SHP77 (cell line): Measurements from ENCODE around the gene C6orf163.
"Not testable (repeated sequence)": the region's sequence is repeated elsewhere in the genome, so short reads cannot be mapped to it uniquely, and the experiment has no call there.

Experiments
- DNase-seq, 2 experiments: peaks; one replicate each; lab custom pipeline; 2025; lab: John Stamatoyannopoulos, UW

The C6orf163 gene

GRCh38 chr6:87344731-87345130 lies at the start of gene C6orf163:
Gene C6orf163, plus strand, starts transcription at chr6:87344813. Its CDS starts 287 bp downstream, at chr6:87345100.
- no peak for DNase-seq

- DNase-seq = no peak
Observed at GRCh38 chr6:87297119-87297518, 47.5 kb upstream of the C6orf163 start.

GRCh38 chr6:87301277-87301676 lies 43.3 kb upstream of the C6orf163 start:
- peak; percentile 20 to 41 for DNase-seq

- DNase-seq = no peak
Observed at GRCh38 chr6:87308970-87309369, 35.6 kb upstream of the C6orf163 start.

DNA sequence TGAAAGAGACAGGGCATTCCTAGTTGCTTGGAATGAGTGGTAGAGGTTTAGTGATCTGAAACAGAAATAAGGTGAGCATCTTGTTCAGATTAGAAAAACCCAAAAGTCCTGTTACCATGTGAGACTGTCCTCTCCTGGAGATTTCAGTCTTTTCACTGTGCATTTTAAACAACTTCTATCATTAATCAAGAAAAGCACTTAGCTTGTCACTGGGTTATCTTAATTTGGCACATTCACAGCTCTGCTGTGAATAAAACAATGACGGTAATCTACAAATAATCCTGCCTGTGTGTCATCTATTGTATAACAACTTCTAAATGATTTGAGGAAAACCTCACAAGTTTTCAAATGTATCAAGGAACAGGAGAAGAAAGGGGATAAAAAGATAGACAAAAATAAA lies 31.8 kb upstream of the C6orf163 start:
- DNase-seq = no peak

DNA sequence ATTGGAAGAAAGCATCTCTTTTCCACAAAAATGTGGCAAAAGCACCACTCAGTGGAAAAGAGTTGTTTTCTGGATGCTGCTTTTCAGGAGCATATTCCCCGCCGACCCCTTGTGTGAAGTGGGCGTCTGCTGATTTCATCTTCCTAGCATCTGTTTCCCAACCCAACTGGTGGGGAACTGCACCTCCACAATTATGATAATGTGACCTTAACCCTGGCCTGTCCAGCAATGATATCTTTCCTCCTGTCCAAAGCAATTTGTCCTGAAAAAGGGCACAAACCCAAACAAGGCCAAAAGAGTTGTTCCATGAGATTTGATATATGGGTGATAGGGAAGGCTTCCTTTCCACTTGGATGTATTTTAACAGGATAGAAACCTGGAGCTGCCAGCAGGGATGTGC lies 29.5 kb upstream of the C6orf163 start:
- no peak for DNase-seq

DNA sequence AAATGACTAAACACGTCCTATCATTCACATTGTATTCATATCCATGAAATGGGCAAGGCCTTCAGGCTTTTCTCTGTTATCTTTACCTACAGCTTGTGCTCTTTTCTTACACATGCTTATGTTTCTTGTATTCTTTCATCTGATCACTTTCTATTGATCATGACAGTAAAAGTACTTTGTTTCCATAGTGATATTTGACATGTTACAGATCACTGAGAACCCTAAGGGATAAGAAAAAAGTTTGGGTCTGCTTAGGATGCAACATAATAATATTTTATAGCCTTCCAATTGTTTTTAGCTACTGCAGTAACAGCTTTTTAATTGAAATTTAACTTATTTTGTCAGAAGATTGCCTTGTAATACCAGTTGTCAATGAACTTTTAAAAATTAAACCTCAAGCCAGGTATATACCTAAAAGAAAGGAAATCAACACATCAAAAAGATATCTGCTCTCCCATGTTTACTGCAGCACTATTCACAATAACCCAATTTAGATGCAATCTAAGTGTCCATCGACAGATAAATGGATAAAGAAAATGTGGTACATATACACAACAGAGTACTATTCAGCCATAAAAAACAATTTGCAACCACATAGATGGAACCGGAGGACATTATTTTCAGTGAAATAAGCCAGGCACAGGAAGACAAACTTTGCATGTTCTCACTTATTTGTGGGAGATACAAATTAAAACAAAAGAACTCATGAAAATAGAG lies 25.2 kb upstream of the C6orf163 start:
- no peak for DNase-seq

DNA sequence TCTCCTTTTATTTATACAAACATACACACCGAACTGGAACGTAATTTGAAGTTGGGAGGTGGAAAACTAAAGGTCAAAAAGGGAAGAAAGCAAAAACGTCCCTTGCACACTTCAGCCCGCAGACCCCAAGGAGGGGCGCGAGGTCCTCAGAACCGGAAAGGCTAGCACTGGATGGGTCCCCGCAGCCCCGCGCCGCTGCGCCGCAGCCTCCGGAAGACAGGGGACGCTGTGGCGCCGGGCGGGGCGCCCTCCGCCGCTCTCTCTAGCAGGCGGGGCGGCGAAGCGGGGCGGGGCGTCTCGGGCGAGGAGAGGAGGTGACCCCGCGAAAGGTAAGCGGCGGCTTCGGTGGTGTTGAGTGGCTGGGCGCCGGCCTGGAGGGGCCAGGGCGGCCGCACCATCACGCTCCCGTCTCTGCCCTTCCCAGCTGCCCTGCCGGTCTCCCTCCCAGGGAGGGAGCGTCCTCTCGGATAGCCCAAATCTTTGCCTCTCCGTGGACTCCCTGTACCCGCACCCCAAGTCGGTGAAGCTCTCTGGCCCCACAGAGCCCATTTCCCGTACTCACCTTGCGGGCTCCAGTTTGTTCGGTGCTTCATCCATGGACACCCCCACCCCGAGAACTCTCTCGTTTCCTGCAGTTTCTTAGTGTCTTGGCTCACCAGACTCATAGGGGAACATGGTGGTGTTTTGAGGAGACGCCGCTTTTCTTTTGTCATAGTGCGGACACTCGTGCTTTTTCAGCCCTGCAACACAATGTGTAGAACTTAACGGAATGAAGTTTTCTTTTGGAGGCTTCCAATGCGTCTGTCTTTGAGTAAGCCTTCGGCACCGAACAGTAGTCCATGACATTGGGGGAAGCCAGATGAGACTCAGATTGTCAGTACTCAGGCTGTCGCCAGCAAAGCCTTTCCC lies 22.1 kb upstream of the C6orf163 start, which contains the start of gene SMIM8:
Gene SMIM8, plus strand, starts transcription at position 285 of the 909 bp plus-strand sequence. CDS start 14,444 bp downstream, outside the sequence.
- peak; percentile 71 to 79 for DNase-seq

- DNase-seq = not testable (repeated sequence)
Observed at GRCh38 chr6:87323880-87324279, 20.7 kb upstream of the C6orf163 start.

- no peak for DNase-seq
Observed at GRCh38 chr6:87330961-87331360, 13.7 kb upstream of the C6orf163 start.

DNA sequence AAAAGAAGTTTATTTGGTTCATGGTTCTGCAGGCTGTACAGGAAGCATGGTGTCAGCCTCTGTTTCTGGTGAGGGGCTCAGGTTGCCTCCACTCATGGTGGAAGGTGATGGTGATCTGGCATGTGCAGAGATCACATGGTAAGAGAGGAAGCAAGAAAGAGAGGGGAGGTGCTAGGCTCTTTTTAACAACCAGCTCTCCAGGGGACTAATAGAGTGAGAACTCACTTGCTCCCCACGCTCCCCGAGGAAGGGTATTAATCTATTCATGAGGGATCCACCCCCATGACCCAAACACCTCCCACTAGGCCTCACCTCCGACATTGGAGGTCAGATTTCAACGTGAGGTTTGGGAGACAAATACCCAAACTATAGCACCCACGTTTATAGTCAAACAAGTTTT lies 11.6 kb upstream of the C6orf163 start:
- no peak for DNase-seq

DNA sequence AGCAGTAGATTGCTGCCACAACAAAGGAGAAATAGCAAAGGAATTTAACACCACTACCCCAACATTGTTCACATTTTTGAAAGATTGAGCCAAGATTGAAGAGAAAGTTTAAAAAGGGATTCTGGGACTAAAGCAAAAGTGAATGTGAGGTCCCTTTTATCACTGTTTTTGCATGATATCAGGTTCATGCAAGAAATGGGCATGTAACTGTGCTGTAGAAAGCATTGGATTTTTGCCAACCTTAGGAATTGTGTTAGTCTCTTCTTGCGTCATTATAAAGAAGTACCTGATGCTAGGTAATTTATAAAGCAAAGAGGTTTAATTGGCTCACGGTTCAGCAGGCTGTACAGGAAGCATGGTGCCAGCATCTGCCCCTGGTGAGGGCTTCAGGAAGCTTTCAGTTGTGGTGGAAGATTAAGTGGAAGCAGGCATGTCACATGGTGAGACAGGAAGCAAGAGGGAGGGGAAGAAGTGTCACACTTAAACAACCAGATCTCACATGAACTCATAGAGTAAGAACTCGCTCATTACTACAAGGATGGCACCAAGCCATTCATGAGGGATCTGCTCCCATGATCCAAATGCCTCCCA lies 10.9 kb upstream of the C6orf163 start:
- no peak for DNase-seq

DNA sequence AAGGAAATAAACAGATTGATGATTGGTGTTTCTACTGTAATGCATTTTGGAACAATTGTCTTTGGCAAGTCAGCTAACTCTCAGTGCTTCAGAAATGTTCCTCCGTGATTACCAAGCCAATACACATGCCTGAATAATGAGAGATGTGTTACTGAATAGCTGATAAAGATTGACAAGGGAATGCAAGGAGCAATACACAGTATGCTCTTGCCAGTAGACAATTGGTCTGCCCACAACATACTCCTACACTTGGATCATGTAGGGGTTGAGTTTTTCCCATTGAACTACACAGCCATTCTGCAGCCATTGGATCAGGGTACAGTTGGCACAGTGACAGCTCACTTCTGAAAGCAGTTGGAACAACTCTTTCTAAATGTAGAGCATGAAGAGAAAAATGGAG lies 9.9 kb upstream of the C6orf163 start:
- no peak for DNase-seq

DNA sequence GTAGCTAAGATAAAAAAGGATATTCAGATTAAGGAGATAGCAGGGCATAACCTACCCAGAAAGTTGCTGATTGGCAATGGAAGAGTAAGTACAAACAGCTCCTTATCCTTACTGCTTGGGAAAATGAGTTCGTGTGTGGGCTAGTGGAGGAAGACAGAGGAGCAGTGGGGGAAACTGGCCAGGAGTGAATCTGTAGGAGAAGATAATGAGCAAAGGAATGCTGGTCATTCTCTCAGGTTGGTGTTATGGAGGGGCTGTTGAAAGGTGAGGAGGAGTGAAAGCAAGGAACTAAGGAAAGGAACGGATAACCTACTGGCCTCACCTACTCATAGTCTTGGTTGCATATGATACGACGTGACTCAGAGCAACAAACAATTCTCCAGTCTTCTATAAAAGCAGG lies 8.2 kb upstream of the C6orf163 start:
- DNase-seq = no peak

DNA sequence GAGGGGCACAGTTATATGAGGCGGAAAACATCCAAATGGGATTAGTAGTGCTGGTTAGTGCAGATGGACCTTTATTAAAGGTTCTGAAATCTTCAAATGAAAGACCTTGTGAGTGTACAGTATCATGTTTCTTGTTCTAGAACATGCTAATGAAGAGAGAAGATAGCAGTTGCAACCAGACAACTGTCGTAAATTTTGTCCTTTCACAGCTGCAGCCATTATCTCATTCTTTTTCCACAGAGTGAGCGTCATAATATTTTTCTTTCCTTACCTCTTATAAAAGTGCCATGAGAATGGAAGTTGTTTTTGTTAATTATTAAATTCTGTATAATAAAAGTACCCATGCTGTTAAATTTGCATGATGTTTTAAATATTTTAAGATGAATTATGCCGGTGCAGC lies 4.4 kb upstream of the C6orf163 start:
- no peak for DNase-seq

- DNase-seq = no peak
Observed at GRCh38 chr6:87341158-87341557, 3.5 kb upstream of the C6orf163 start.

DNA sequence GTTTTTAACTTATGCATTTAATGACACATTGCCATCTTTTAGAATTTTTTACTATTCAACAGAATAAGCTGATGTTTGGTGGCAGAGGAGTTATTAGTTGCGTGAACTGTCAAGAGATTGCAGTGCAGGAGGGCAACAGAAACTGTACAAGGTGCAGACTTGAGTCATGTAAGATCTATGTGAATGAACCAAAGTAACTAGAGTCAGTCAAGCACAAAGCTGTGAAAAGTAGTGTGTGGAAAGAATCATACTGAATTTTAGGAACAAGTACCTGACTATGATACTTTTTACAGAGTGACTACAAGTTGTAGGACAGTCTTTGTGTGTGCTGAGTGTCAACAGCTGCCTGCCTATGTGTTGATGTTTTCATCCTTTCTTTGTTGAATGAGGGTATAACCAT lies 2.7 kb upstream of the C6orf163 start:
- no peak for DNase-seq

DNA sequence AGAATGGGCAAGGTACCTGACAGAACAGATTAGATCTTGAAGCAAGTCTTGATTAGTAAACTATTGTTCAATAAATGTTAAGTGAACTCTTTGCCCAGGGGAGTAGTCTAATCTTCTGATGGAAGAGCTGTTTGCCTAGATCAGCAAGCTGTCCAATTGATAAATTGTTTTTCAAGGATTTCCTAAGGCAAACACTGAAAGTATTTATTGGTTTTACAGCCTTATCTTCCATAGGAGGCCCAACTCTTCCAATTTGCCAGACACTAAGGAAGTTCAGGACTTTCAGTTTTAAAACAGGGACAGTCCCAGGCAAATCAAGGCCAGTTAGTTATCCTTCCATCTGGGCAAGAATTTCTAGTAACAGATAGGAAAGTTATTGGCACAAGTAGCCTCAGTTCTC lies 1.8 kb upstream of the C6orf163 start:
- DNase-seq = no peak

DNA sequence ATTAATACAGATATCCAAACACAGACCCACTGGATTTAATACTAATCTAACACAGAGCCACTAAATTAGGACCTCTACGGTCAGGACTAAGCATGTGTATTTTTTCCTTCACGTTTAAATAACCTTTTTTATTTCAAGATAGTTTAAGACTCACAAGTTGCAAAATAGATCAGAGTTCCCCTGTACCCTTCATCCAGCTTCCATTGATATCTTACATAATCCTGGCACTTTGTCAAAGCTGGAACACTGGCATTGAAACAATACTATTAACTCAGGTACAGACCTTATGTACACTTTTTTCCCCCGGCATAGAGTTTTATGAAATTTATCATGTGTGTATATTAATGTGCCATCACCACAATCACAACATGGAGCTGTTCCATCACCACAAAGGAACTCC lies 2.1 kb downstream of the C6orf163 start:
- no peak for DNase-seq

GRCh38 chr6:87349896-87350295 lies 5.3 kb downstream of the C6orf163 start:
- no peak for DNase-seq

DNA sequence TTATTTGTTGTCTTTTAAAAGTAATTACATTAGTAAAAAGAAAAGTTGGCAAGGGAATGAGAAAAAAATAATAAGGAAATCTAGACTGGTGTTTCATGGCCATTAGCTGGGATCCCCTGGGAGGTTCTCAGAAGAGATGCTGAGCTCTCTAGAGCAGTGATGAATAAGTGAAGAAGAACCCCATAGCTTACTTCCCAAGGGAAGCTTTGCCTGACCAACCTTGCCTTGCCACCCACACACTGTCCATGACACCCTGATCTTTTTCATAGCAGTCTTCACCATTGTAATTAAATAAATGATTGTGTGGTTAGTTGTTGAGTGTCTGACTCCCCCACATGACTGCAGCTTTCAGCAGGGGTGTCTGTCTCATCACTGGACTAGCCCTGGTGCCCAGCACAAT lies 5.9 kb downstream of the C6orf163 start:
- DNase-seq = no peak

- no peak for DNase-seq
Observed at GRCh38 chr6:87351583-87351982, 7.0 kb downstream of the C6orf163 start.

DNA sequence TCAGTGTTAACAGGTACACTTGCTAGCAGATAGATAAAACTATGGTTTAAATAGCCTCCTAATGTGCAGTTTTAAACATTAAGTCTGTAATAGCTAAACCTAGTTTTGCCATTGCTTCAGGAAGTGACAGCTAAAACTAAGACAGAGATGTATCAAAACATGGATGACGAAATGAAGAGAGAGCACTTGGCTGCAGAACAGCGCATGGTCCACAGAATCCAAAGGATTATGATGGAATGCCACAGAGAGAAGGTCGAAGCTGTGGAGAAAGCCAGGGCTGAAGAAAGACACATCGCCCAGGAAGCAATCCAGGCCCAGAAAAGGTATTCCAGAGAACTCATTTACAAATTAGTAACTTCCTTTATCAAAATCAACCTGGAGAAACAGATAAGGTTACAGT lies 11.6 kb downstream of the C6orf163 start:
- DNase-seq = no peak
